Measurements from ENCODE around the gene ACBD7. TPM values are rescaled to one million over a fixed set of nuclear protein-coding genes. Genes with fewer than 3 reads are reported as not detected.

Gene ACBD7
- total RNA-seq (2021) (5.9 and 8.2 TPM in 2 replicates), Bru-seq, nascent RNA (percentile 41 among the genes with signal in this experiment), BruChase-seq, experiment 1, labeled RNA remaining after a 2-hour chase (percentile 40 among the genes with signal in this experiment), BruChase-seq, experiment 2, labeled RNA remaining after a 6-hour chase (percentile 49 among the genes with signal in this experiment)
- long read RNA-seq, partial matches to known transcripts: 2 of 2 reads
- long read RNA-seq, other reads (novel, unspliced or antisense): 0 of 2 reads

DNA sequence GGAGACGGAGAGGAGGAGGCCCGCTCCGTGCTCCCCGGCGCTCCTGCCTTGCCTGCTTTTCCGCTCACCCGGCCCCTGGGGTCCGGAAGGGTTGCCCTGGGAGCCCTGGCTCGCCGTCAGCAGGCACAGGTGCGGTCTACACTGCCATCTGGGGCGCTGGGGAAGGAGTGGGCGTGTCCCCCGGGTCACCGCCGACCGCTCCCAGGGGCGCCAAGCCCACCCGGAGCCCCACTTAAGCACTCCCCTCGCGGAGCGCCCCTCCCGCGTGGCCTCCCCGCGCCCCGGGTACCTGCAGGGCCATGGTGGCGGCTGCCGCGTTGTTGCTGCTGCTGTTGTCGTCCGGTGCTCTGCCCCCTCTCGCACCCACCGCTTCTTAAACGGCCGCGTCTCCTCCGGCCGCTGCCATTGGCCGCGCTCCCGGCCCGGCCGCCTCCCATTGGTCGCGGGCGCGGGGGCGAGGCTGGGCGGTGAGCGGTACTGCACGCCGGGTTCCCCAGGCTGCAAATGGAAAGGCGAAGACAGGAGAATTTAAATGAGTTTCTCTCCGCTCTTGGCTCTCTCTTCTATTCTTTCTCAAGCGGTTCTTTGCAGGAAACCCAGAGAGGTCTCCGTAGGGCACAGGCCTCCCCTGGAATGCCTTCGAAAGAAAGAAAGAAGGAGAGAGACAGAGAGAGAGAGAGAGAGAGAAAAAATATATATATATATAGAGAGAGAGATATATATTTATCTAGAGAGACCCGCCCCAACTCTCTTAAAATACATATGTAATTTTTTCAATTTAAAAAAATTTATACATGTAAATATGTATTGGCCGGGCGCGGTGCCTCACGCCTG, at the start of gene ACBD7:
Gene ACBD7 (minus strand): TSS at position 349 of the 834 bp plus-strand sequence. CDS start 48 bp downstream, at position 301.
- no peak for TF ChIP-seq EZH2 (IDR thresholded peaks at IDR 0.05; ENCODE audit: low read depth)
- TF ChIP-seq, protein P1, sequence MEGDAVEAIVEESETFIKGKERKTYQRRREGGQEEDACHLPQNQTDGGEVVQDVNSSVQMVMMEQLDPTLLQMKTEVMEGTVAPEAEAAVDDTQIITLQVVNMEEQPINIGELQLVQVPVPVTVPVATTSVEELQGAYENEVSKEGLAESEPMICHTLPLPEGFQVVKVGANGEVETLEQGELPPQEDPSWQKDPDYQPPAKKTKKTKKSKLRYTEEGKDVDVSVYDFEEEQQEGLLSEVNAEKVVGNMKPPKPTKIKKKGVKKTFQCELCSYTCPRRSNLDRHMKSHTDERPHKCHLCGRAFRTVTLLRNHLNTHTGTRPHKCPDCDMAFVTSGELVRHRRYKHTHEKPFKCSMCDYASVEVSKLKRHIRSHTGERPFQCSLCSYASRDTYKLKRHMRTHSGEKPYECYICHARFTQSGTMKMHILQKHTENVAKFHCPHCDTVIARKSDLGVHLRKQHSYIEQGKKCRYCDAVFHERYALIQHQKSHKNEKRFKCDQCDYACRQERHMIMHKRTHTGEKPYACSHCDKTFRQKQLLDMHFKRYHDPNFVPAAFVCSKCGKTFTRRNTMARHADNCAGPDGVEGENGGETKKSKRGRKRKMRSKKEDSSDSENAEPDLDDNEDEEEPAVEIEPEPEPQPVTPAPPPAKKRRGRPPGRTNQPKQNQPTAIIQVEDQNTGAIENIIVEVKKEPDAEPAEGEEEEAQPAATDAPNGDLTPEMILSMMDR (conservative IDR thresholded peaks at IDR 0.05): peak; percentile 30
- Histone ChIP-seq H3F3A (ENCODE audit: insufficient read depth, low read depth) (peaks cover 4% of the 10 kb centered on the region; the same call in 1 of the 2 replicates), H3K36me3 (ENCODE audit: low read depth) (no peaks in the 10 kb centered on the region), H3K27ac (no peak within 1 kb of the TSS), H3K4me3 (peak within 1 kb of the TSS; percentile 60; the same call in 1 of the 2 replicates), H3K9me2 (ENCODE audit: insufficient read depth) (no peaks in the 10 kb centered on the region), H3K4me1 (replicated peaks; ENCODE audit: insufficient read depth) (peaks cover 5% of the 10 kb centered on the region), H3K79me2 (ENCODE audit: low read depth) (no peaks in the 10 kb centered on the region), H4K20me1 (ENCODE audit: insufficient read depth) (no peaks in the 10 kb centered on the region), H2AFZ (peak within 1 kb of the TSS; percentile 79), H3K4me2 (peak within 1 kb of the TSS; percentile 80), H3K27me3 (ENCODE audit: insufficient read depth, low read depth) (no peaks in the 10 kb centered on the region), H3K9me3 (ENCODE audit: insufficient read depth, low read depth) (no peaks in the 10 kb centered on the region)
- BruUV-seq (replicated peaks): no TSS peak
- ChIA-PET CTCF (no interaction called here), POLR2A (ENCODE audit: unreplicated experiment) (no interaction called here)
- intact Hi-C loops (cut with micrococcal nuclease; ENCODE audit: unreplicated experiment): no loop called here
- peak; percentile 62 to 78 for DNase-seq

DNA sequence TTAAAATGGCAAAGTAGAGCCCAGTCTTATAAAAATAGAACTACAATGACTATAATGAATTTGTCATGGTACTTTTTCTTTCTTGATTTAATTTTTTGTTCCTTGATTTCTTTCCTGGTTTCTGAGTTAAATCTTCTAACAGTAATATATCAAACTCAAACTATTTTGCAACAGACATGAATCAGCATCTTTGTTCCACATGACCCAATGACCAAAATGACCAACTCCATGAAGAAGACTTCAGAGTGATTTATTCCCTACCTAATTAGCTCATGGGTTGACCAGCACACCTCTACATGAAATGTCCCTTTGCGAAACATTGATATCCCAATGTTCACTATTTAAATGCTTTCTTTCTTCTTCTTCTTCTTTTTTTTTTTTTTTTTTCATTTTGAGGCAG, 49.1 kb upstream of the ACBD7 start:
- DNase-seq: no peak
- no peaks in the 10 kb centered on the region for H3K9me3 ChIP-seq (ENCODE audit: insufficient read depth, low read depth)
- no peak overlapping the region for H3K4me3 ChIP-seq
- H3K27ac ChIP-seq: no peak overlapping the region
- no peak overlapping the region for H3K4me2 ChIP-seq
- intact Hi-C loops (cut with micrococcal nuclease; ENCODE audit: unreplicated experiment): no loop called here
- no peak overlapping the region for H2AFZ ChIP-seq
- ChIA-PET POLR2A (ENCODE audit: unreplicated experiment) (no interaction called here), CTCF (no interaction called here)
- BruUV-seq (replicated peaks): no TSS peak
- no peaks in the 10 kb centered on the region for H3K36me3 ChIP-seq (ENCODE audit: low read depth)
- H3K4me1 ChIP-seq (replicated peaks; ENCODE audit: insufficient read depth): no peaks in the 10 kb centered on the region
- H3F3A ChIP-seq (ENCODE audit: insufficient read depth, low read depth): no peaks in the 10 kb centered on the region
- no peaks in the 10 kb centered on the region for H3K9me2 ChIP-seq (ENCODE audit: insufficient read depth)
- no peaks in the 10 kb centered on the region for H3K79me2 ChIP-seq (ENCODE audit: low read depth)
- H4K20me1 ChIP-seq (ENCODE audit: insufficient read depth): no peaks in the 10 kb centered on the region
- no peaks in the 10 kb centered on the region for H3K27me3 ChIP-seq (ENCODE audit: insufficient read depth, low read depth)
- TF ChIP-seq EZH2 (IDR thresholded peaks at IDR 0.05; ENCODE audit: low read depth): no peak
- TF ChIP-seq, protein P1 (conservative IDR thresholded peaks at IDR 0.05): no peak

DNA sequence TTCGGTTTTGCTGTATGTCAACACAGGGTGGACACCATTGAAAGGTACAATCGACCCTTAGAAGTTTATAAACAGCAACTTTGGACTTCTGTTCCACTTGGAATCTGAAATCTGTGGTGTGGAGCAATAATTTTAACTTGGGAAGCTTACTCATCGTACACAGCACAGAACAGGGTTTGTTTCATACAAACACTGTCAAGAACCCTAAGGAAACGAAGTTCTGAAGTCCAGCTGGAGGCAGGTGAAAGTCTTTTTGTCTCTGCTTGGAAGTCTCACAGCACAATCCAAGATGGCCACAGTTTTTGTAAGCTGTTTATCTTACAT, 48.4 kb upstream of the ACBD7 start:
- ChIA-PET POLR2A (ENCODE audit: unreplicated experiment) (no interaction called here), CTCF (no interaction called here)
- Histone ChIP-seq H2AFZ (no peak overlapping the region), H3K36me3 (ENCODE audit: low read depth) (no peaks in the 10 kb centered on the region), H3K4me3 (no peak overlapping the region), H3K9me2 (ENCODE audit: insufficient read depth) (no peaks in the 10 kb centered on the region), H3K27ac (no peak overlapping the region), H3K27me3 (ENCODE audit: insufficient read depth, low read depth) (no peaks in the 10 kb centered on the region), H3K4me1 (replicated peaks; ENCODE audit: insufficient read depth) (no peaks in the 10 kb centered on the region), H3K79me2 (ENCODE audit: low read depth) (no peaks in the 10 kb centered on the region), H3K4me2 (no peak overlapping the region), H3K9me3 (ENCODE audit: insufficient read depth, low read depth) (no peaks in the 10 kb centered on the region), H3F3A (ENCODE audit: insufficient read depth, low read depth) (no peaks in the 10 kb centered on the region), H4K20me1 (ENCODE audit: insufficient read depth) (no peaks in the 10 kb centered on the region)
- DNase-seq: no peak
- no TSS peak for BruUV-seq (replicated peaks)
- intact Hi-C loops (cut with micrococcal nuclease; ENCODE audit: unreplicated experiment): no loop called here
- TF ChIP-seq, protein P1 (conservative IDR thresholded peaks at IDR 0.05): no peak
- TF ChIP-seq EZH2 (IDR thresholded peaks at IDR 0.05; ENCODE audit: low read depth): no peak

Measured in PC-9 (cell line).